Osteoblast (primary cell): Measurements from ENCODE around the gene MACROD2. TPM values are rescaled to one million over a fixed set of nuclear protein-coding genes. Genes with fewer than 3 reads are reported as not detected.

ENCODE experiments used
- DNase-seq: peaks from one replicate; pipeline ENCODE4 v3.0.0; 2011; ENCODE audit warnings: low spot score, mixed read lengths; ENCODE audit not compliant: insufficient read length; ENCODE audit errors: missing footprints
- H2AFZ ChIP-seq: 2 replicates; pipeline ENCODE4 v1.6.0; 2011; ENCODE audit warnings: mild to moderate bottlenecking, low read length
- H3K27ac ChIP-seq: 2 replicates; pipeline ENCODE4 v1.5.1; 2011; ENCODE audit warnings: mild to moderate bottlenecking, low read depth, low read length, moderate library complexity
- H3K27me3 ChIP-seq: 2 replicates; pipeline ENCODE4 v1.6.0; 2012; ENCODE audit warnings: mild to moderate bottlenecking, control low read depth, inconsistent platforms, low read length, moderate library complexity; ENCODE audit not compliant: insufficient read depth
- H3K36me3 ChIP-seq: 2 replicates; pipeline ENCODE4 v1.5.1; 2011; ENCODE audit warnings: mild to moderate bottlenecking, low read length, control low read depth, moderate library complexity; ENCODE audit not compliant: insufficient read depth
- H3K4me1 ChIP-seq: 2 replicates; pipeline ENCODE4 v1.5.1; 2011; ENCODE audit warnings: mild to moderate bottlenecking, low read length, control low read depth, moderate library complexity; ENCODE audit not compliant: insufficient read depth
- H3K4me2 ChIP-seq: 2 replicates; pipeline ENCODE4 v1.6.0; 2011; ENCODE audit warnings: mild to moderate bottlenecking, low read length; ENCODE audit not compliant: insufficient read depth
- H3K4me3 ChIP-seq: fragments of 200-600 bp; sonication (generic); 3 replicates; pipeline ENCODE4 v1.5.1; 2012; ENCODE audit warnings: mild to moderate bottlenecking, low read length, inconsistent platforms; ENCODE audit not compliant: insufficient read depth
- H3K79me2 ChIP-seq: 2 replicates; pipeline ENCODE4 v1.6.0; 2012; ENCODE audit warnings: mild to moderate bottlenecking, low read length, control low read depth, inconsistent platforms; ENCODE audit not compliant: insufficient read depth
- H3K9me3 ChIP-seq: 2 replicates; pipeline ENCODE4 v1.5.1; 2011; ENCODE audit warnings: low read depth, low read length, control low read depth
- H4K20me1 ChIP-seq: 2 replicates; pipeline ENCODE4 v1.6.0; 2012; ENCODE audit warnings: mild to moderate bottlenecking, low read length, control low read depth; ENCODE audit not compliant: insufficient read depth
- total RNA-seq: library from RNA; depleted of rRNA; stranded (reverse); fragments of >200 nt; gene quantifications from 2 replicates; pipeline ENCODE4 v1.2.3, GENCODE V29; 2012
- TF ChIP-seq, protein P1 (sequence below): IDR thresholded peaks from 2 replicates; pipeline ENCODE4 v1.5.1; 2011; ENCODE audit warnings: mild to moderate bottlenecking, low read depth, low read length, moderate library complexity; ENCODE audit errors: extremely low read depth

MACROD2 gene
- total RNA-seq, 1 donor, result 4.0 TPM

DNA sequence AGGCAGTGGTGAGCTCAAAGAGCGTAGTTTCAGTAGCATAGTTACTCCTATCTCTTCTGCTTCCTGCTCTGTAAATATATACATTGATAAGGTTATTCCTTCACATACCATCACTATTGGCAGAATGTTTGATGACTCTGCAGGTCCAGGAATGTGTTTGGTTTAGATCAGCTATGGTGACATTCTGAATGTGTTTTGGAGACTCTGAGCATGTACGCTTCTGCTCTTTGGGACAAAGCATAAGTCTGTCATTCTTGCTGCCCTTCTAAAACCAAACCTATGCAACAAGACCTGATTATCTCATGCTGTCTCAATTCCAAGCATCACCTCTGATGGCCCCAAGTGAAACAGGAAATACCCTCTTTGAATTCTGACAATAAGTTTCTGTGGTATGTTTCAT lies 1503.6 kb downstream of the MACROD2 start:
- Histone ChIP-seq H3K79me2 (no peaks in the 10 kb centered on the region), H2AFZ (no peak overlapping the region), H3K9me3 (no peaks in the 10 kb centered on the region), H3K4me3 (no peak overlapping the region), H3K4me2 (no peak overlapping the region), H3K27me3 (no peaks in the 10 kb centered on the region), H3K4me1 (no peaks in the 10 kb centered on the region), H4K20me1 (no peaks in the 10 kb centered on the region), H3K36me3 (no peaks in the 10 kb centered on the region), H3K27ac (no peak overlapping the region)
- DNase-seq, result no peak
- TF ChIP-seq, protein P1, sequence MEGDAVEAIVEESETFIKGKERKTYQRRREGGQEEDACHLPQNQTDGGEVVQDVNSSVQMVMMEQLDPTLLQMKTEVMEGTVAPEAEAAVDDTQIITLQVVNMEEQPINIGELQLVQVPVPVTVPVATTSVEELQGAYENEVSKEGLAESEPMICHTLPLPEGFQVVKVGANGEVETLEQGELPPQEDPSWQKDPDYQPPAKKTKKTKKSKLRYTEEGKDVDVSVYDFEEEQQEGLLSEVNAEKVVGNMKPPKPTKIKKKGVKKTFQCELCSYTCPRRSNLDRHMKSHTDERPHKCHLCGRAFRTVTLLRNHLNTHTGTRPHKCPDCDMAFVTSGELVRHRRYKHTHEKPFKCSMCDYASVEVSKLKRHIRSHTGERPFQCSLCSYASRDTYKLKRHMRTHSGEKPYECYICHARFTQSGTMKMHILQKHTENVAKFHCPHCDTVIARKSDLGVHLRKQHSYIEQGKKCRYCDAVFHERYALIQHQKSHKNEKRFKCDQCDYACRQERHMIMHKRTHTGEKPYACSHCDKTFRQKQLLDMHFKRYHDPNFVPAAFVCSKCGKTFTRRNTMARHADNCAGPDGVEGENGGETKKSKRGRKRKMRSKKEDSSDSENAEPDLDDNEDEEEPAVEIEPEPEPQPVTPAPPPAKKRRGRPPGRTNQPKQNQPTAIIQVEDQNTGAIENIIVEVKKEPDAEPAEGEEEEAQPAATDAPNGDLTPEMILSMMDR, result no peak

DNA sequence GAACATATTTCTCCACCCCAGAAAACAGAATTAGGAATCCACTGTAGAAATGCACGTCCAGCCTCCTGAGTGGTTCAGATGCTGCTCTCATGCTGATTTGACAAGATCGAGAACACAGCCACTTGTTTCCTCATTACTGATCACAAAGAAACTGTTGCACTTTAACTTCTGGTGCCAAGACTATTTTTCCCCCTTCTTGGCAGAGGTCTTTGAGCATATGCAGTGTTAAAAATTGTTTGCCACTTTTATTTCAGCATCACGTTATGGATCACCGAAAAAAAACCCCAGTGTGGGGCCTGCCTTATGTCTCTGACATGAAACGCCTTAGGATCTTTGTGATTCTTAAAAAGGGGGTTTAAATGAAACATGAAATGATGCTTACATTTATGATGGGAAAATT lies 1511.0 kb downstream of the MACROD2 start:
- no peaks in the 10 kb centered on the region for H3K9me3 ChIP-seq
- no peaks in the 10 kb centered on the region for H3K36me3 ChIP-seq
- no peak for DNase-seq
- H3K27ac ChIP-seq, result no peak overlapping the region
- no peaks in the 10 kb centered on the region for H3K79me2 ChIP-seq
- no peak overlapping the region for H2AFZ ChIP-seq
- H3K4me1 ChIP-seq, result no peaks in the 10 kb centered on the region
- no peak overlapping the region for H3K4me3 ChIP-seq
- no peak overlapping the region for H3K4me2 ChIP-seq
- H4K20me1 ChIP-seq, result no peaks in the 10 kb centered on the region
- no peaks in the 10 kb centered on the region for H3K27me3 ChIP-seq
- TF ChIP-seq, protein P1, result no peak

DNA sequence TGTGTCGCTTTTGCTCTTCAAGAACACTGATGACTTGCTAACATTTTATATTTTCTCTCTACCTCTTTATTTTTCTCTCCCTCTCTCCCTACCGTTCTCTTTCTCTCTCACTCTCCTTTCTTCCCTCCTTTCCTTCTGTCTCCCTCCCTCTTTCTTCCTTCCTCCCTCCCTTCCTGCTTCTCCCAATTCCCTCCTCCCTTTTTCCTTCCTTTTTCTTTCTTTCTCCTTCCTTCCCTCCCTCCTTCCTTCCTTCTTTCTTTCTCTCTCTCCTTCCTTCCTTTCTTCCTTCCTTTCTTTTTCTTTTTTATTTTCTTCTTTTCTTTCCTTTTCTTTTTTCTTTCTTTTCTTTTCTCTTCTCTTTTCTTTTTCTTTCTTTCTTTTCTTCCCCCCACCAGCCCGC lies 1511.8 kb downstream of the MACROD2 start:
- TF ChIP-seq, protein P1, result no peak
- no peak overlapping the region for H2AFZ ChIP-seq
- no peak overlapping the region for H3K27ac ChIP-seq
- H3K4me3 ChIP-seq, result no peak overlapping the region
- no peaks in the 10 kb centered on the region for H3K79me2 ChIP-seq
- no peaks in the 10 kb centered on the region for H3K4me1 ChIP-seq
- H3K4me2 ChIP-seq, result no peak overlapping the region
- H4K20me1 ChIP-seq, result no peaks in the 10 kb centered on the region
- no peaks in the 10 kb centered on the region for H3K27me3 ChIP-seq
- H3K36me3 ChIP-seq, result no peaks in the 10 kb centered on the region
- H3K9me3 ChIP-seq, result no peaks in the 10 kb centered on the region
- no peak for DNase-seq

DNA sequence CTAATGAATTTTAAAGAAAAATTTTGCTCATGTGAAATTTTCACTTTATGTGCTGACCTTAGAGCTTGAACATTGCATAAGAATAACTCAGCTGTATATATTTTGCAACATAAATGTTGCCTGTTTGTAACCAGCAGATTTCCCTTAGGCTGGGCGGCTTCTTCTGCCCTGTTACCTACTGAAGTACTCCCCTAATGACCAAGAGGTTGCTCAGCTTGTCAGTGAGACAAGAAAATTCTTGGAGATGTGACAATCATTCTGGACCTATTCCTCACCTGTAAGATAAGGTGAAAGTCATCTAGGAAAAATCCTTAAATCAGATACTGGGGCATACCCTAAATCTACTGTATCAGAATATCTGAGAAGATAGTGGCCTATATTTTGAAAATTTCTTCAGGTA lies 1516.2 kb downstream of the MACROD2 start:
- Histone ChIP-seq H3K79me2 (no peaks in the 10 kb centered on the region), H3K4me1 (no peaks in the 10 kb centered on the region), H3K4me2 (no peak overlapping the region), H3K36me3 (no peaks in the 10 kb centered on the region), H2AFZ (no peak overlapping the region), H3K9me3 (no peaks in the 10 kb centered on the region), H3K27ac (no peak overlapping the region), H3K4me3 (no peak overlapping the region), H4K20me1 (no peaks in the 10 kb centered on the region), H3K27me3 (no peaks in the 10 kb centered on the region)
- DNase-seq, result no peak
- TF ChIP-seq, protein P1, result no peak
